ENCODE measurements around the gene MTHFD1L. TPM values are rescaled to one million over a fixed set of nuclear protein-coding genes. Genes with fewer than 3 reads are reported as not detected.
A peak's percentile ranks its signal among the peaks of the same experiment; 100 is the strongest.

The MTHFD1L gene
- total RNA-seq, 1 experiment from 2014 or later, result 32.0 TPM

GRCh38 chr6:151014404-151015100 is 149.1 kb downstream of the MTHFD1L start:
- DNase-seq (ENCODE audit: low read depth, low spot score), result peak; percentile 70
- in situ Hi-C loops (cut with HindIII; ENCODE audit: low pct_unique_long_range_greater_than_20kb, low sequenced_read_pairs), result loop anchor here (25.0 kb wide), 1 partner anchor 298 kb away; no protein-coding TSS in a partner anchor

- DNase-seq (ENCODE audit: low read depth, low spot score), result no peak
- in situ Hi-C loops (cut with HindIII; ENCODE audit: low pct_unique_long_range_greater_than_20kb, low sequenced_read_pairs), result loop anchor here (25.0 kb wide), 1 partner anchor 297 kb away; no protein-coding TSS in a partner anchor
Measured at GRCh38 chr6:151015101-151015700, 149.7 kb downstream of the MTHFD1L start.

DNA sequence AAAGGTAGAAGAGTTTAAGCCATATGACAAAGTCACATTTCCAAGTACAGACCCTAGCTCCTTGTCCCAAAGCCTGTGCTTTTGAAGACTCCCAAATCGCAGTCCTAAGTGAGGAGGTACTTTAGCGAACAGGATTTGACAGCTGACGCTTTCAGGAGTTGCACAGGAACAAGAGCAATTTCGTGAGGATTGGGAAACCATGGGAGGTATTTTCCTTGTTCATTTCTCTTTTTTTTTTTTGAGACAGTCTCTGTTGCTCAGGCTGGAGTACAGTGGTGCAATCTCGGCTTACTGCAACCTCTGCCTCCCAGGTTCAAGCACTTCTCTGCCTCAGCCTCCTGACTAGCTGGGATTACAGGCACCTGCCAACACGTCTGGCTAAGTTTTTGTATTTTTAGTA is 150.6 kb downstream of the MTHFD1L start:
- in situ Hi-C loops (cut with HindIII; ENCODE audit: low pct_unique_long_range_greater_than_20kb, low sequenced_read_pairs), result loop anchor here (25.0 kb wide), 1 partner anchor 296 kb away; no protein-coding TSS in a partner anchor
- DNase-seq (ENCODE audit: low read depth, low spot score), result no peak

GRCh38 chr6:151018046-151018445 is 152.5 kb downstream of the MTHFD1L start:
- no peak for DNase-seq (ENCODE audit: low read depth, low spot score)

DNA sequence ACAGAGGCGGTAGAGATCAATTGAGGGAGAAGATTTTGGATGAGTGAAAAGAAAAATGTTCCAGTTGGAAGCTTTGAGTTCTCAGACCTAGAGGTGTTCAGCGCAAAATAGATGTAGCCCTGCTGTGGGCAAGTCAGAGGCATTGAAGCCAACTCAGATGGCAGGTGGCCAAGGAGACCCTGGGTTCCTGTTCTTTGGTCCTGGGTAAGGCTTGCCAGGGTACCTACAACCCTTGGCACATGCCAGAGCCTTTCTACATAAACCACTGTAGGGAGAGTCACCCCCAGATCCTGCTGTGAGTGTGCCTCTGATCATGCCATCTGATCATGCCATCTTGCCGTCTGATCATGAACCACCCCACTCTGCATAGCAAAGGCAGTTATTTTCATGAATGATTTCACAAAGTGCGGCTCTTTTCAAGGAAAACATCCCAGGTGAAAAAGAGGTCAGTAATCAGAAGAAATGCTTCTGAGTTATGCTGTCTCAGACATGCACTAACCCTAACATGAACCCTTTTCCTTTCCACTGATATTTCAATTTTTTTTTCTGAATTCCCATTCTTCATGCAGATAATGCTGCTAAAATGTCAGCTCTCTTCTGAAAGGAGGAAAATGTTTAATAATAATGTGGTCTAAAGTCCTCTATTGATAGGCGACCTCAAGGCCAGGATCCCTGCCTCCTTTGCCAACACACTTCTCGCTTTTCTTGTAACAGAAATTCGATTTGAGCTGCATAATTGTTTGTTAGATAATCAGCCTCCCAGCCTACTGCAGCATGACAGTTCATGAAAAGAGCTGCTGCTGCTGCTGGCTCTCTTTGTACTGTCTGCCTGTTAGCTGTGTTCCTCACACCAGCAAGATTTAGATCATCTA is 153.6 kb downstream of the MTHFD1L start:
- in situ Hi-C loops (cut with HindIII; ENCODE audit: low pct_unique_long_range_greater_than_20kb, low sequenced_read_pairs), result loop anchor here (25.0 kb wide), 1 partner anchor 293 kb away; no protein-coding TSS in a partner anchor

More at GRCh38 chr6:151018046-151018445, 152.5 kb downstream of the MTHFD1L start:
- in situ Hi-C loops (cut with HindIII; ENCODE audit: low pct_unique_long_range_greater_than_20kb, low sequenced_read_pairs), result loop anchor here (25.0 kb wide), 1 partner anchor 294 kb away; no protein-coding TSS in a partner anchor

DNA sequence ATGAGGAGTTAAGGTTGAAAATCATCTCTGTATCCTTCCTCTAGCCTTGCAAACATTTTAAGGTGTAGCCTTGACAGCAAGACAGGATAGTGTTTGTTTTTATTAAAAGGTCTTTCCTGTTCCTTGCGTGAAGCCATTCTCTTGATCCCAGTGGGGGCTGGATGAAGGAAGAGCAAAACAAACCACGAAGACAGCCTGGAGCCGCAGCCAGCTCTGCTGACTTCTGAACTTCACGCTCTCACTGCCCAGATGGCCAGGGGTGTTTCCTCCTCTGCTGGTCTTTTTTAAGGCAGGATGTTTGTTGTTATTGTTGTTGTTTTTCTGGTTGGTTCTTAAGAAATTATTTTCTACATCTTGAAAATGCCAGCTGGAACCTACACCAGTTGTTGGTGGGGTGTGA is 156.4 kb downstream of the MTHFD1L start:
- in situ Hi-C loops (cut with HindIII; ENCODE audit: low pct_unique_long_range_greater_than_20kb, low sequenced_read_pairs), result loop anchor here (25.0 kb wide), 1 partner anchor 290 kb away; no protein-coding TSS in a partner anchor
- peak; percentile 38 for DNase-seq (ENCODE audit: low read depth, low spot score)

More for the DNA sequence above, 153.6 kb downstream of the MTHFD1L start:
- DNase-seq (ENCODE audit: low read depth, low spot score), result no peak

GRCh38 chr6:151022492-151022891 is 157.0 kb downstream of the MTHFD1L start:
- in situ Hi-C loops (cut with HindIII; ENCODE audit: low pct_unique_long_range_greater_than_20kb, low sequenced_read_pairs), result loop anchor here (25.0 kb wide), 1 partner anchor 290 kb away; no protein-coding TSS in a partner anchor
- peak; percentile 8 for DNase-seq (ENCODE audit: low read depth, low spot score)

DNA sequence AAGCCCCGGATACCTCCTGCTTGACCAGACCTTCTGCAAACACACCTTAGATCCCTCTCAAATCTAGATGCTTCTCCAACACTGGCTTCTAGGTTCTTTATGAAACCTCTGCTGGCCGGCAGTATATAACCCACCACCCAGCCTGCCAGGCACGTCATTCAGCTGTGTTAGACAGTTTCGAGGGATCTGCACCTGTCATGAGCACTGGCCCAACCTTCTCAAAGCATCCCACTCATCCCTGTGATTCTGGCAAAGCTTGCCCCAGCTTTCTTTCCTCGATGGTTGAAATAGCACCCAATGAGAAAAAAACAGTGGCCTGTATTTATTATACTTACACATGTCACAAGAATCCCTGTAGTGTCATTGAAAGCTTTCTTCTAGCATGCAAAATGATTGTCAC is 157.8 kb downstream of the MTHFD1L start:
- in situ Hi-C loops (cut with HindIII; ENCODE audit: low pct_unique_long_range_greater_than_20kb, low sequenced_read_pairs), result loop anchor here (25.0 kb wide), 1 partner anchor 289 kb away; no protein-coding TSS in a partner anchor

GRCh38 chr6:151024597-151024996 is 159.1 kb downstream of the MTHFD1L start:
- in situ Hi-C loops (cut with HindIII; ENCODE audit: low pct_unique_long_range_greater_than_20kb, low sequenced_read_pairs), result loop anchor here (25.0 kb wide), 1 partner anchor 288 kb away; no protein-coding TSS in a partner anchor
- no peak for DNase-seq (ENCODE audit: low read depth, low spot score)

More for the DNA sequence above, 157.8 kb downstream of the MTHFD1L start:
- no peak for DNase-seq (ENCODE audit: low read depth, low spot score)

DNA sequence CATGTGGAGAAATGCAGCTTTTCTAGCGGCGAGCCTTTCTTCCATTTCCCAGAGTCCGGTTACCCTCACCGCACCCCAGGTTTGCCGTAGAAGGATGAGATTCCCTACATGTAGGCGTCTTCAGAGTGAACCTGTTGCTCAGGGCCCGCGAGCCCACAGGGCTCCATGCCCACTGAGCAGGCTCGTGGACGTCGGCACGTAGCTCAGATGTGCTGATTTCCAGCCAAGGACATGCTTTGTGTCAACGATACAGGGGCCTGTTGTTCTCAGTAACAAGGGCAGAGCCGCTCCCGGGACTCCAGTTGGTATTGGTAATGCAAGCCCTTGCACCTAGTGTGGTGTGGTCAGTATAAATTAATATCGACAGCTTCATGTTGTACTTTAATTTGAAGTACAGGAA is 159.6 kb downstream of the MTHFD1L start:
- DNase-seq (ENCODE audit: low read depth, low spot score), result no peak
- in situ Hi-C loops (cut with HindIII; ENCODE audit: low pct_unique_long_range_greater_than_20kb, low sequenced_read_pairs), result no loop called here

- no peak for DNase-seq (ENCODE audit: low read depth, low spot score)
- in situ Hi-C loops (cut with HindIII; ENCODE audit: low pct_unique_long_range_greater_than_20kb, low sequenced_read_pairs), result no loop called here
Measured at GRCh38 chr6:151026041-151026663, 160.7 kb downstream of the MTHFD1L start.

GRCh38 chr6:151027295-151027747 is 161.8 kb downstream of the MTHFD1L start:
- DNase-seq (ENCODE audit: low read depth, low spot score), result no peak
- in situ Hi-C loops (cut with HindIII; ENCODE audit: low pct_unique_long_range_greater_than_20kb, low sequenced_read_pairs), result no loop called here

GRCh38 chr6:151027936-151028838 is 162.7 kb downstream of the MTHFD1L start:
- DNase-seq (ENCODE audit: low read depth, low spot score), result no peak
- in situ Hi-C loops (cut with HindIII; ENCODE audit: low pct_unique_long_range_greater_than_20kb, low sequenced_read_pairs), result no loop called here

GRCh38 chr6:151029970-151030369 is 164.5 kb downstream of the MTHFD1L start:
- DNase-seq (ENCODE audit: low read depth, low spot score), result no peak
- in situ Hi-C loops (cut with HindIII; ENCODE audit: low pct_unique_long_range_greater_than_20kb, low sequenced_read_pairs), result no loop called here

DNA sequence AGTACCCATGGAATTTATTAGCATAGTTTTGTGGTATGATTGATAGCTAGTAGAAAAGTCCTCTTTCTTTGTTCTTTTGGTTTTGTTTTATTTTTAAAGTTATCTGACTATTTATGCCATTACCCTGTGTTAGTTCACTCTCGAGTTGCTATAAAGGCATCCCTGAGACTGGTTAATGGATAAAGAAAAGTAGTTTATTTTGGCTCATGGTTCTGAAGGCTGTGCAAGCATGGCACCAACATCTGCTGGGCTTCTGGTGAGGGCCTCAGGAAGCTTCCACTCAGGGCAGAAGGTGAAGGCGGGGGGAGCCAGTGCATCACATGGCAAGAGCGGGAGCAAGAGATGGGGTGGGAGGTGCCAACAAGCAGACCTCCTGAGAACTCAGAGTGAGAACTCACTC is 166.5 kb downstream of the MTHFD1L start:
- in situ Hi-C loops (cut with HindIII; ENCODE audit: low pct_unique_long_range_greater_than_20kb, low sequenced_read_pairs), result no loop called here

More for the DNA sequence above, 166.5 kb downstream of the MTHFD1L start:
- no peak for DNase-seq (ENCODE audit: low read depth, low spot score)
